Glutamatergic neuron (in vitro differentiated cells): ENCODE results near the gene GNG7. TPM values are rescaled to one million over a fixed set of nuclear protein-coding genes. Genes with fewer than 3 reads are reported as not detected.
"Not testable (repeated sequence)": the region's sequence is repeated elsewhere in the genome, so short reads cannot be mapped to it uniquely, and the experiment has no call there.

Experiments
- DNase-seq: peaks from one replicate; pipeline ENCODE4 v3.0.0; 2022
- H3K27ac Mint-ChIP-seq: one replicate; pipeline ENCODE4 v1.8.0; 2020; ENCODE audit warnings: mild to moderate bottlenecking, mixed read lengths, inconsistent platforms; ENCODE audit not compliant: unreplicated experiment
- H3K27me3 Mint-ChIP-seq: one replicate; pipeline ENCODE4 v1.8.0; 2020; ENCODE audit warnings: mild to moderate bottlenecking, moderate library complexity, mixed read lengths, inconsistent platforms; ENCODE audit not compliant: unreplicated experiment
- H3K36me3 Mint-ChIP-seq: one replicate; pipeline ENCODE4 v1.8.0; 2020; ENCODE audit warnings: mild to moderate bottlenecking, mixed read lengths, inconsistent platforms; ENCODE audit not compliant: unreplicated experiment
- H3K4me1 Mint-ChIP-seq: one replicate; pipeline ENCODE4 v1.8.0; 2020; ENCODE audit warnings: mild to moderate bottlenecking, low read depth, mixed read lengths, inconsistent platforms; ENCODE audit not compliant: unreplicated experiment
- H3K4me3 Mint-ChIP-seq: one replicate; pipeline ENCODE4 v1.8.0; 2020; ENCODE audit warnings: mild to moderate bottlenecking, mixed read lengths, inconsistent platforms; ENCODE audit not compliant: unreplicated experiment
- H3K9me3 Mint-ChIP-seq: one replicate; pipeline ENCODE4 v1.8.0; 2020; ENCODE audit warnings: mild to moderate bottlenecking, moderate library complexity, mixed read lengths, inconsistent platforms; ENCODE audit not compliant: unreplicated experiment
- CTCF ChIP-seq: fragments of 200-600 bp; sonication (generic); IDR thresholded peaks from one replicate; pipeline ENCODE4 v1.5.0; 2021; ENCODE audit not compliant: partially characterized antibody, unreplicated experiment
- total RNA-seq: library from RNA; stranded (reverse); fragmentation: NEBNext Ultra II Directional; extraction: Animal tissue kit (Norgen Biotek cat#: 25700); gene quantifications from one replicate; pipeline ENCODE4 v1.2.1, GENCODE V29; 2021; ENCODE audit not compliant: unreplicated experiment

GNG7 gene
- total RNA-seq, 1 donor from 2014 or later: 8.0 TPM

GRCh38 chr19:2607712-2608601 is 94.5 kb downstream of the GNG7 start:
- DNase-seq: no peak
- Mint-ChIP-seq H3K9me3 (peaks cover 5% of the 10 kb centered on the region), H3K4me3 (no peak overlapping the region), H3K27ac (no peak overlapping the region), H3K27me3 (peaks cover 4% of the 10 kb centered on the region), H3K4me1 (peaks cover 6% of the 10 kb centered on the region), H3K36me3 (no peaks in the 10 kb centered on the region)
- no peak for TF ChIP-seq CTCF

DNA sequence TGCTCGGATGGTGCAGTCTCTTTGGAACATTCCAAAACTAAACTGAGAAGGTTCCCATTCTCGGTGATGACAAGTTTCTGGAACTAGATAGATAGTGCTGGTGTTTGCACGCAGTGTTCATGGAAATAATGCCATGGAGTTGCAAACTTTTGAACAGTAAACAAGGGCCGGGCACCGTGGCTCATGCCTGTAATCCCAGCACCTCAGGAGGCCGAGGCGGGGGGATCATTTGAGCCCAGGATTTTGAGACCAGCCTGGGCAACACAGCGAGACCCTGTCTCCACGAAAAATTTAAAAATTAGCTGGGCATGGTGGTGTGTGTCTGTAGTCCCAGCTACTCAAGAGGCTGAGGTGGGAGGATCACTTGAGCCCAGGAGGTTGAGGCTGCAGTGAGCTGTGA is 95.7 kb downstream of the GNG7 start:
- not testable (repeated sequence) for H3K27ac Mint-ChIP-seq, H3K4me3 Mint-ChIP-seq, H3K4me1 Mint-ChIP-seq, H3K36me3 Mint-ChIP-seq, H3K27me3 Mint-ChIP-seq, H3K9me3 Mint-ChIP-seq, DNase-seq

DNA sequence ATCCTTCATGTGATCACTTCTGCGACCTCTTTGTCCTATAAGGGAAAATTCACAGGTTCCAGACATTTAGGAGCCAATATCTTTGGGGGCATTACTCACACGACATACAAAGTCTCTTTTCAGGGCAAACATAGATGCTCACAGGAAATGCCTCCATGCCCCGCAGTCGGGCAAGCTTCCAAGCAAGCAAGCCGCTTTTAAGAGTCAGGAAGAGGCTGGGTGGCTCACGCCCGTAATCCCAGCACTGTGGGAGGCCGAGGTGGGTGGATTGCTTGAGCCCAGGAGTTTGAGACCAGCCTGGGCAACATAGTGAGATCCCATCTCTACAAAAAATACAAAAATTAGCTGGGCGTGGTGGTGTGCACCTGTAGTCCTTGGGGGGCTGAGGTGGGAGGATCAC is 96.6 kb downstream of the GNG7 start:
- not testable (repeated sequence) for H3K4me3 Mint-ChIP-seq, H3K27me3 Mint-ChIP-seq, H3K27ac Mint-ChIP-seq, H3K9me3 Mint-ChIP-seq, H3K36me3 Mint-ChIP-seq, DNase-seq, H3K4me1 Mint-ChIP-seq

GRCh38 chr19:2604747-2605329 is 97.7 kb downstream of the GNG7 start:
- TF ChIP-seq CTCF: no peak
- DNase-seq: no peak
- H3K4me3 Mint-ChIP-seq: no peak overlapping the region
- H3K27me3 Mint-ChIP-seq: peaks cover 4% of the 10 kb centered on the region
- H3K9me3 Mint-ChIP-seq: peaks cover 6% of the 10 kb centered on the region
- peaks cover 7% of the 10 kb centered on the region for H3K4me1 Mint-ChIP-seq
- no peak overlapping the region for H3K27ac Mint-ChIP-seq
- no peaks in the 10 kb centered on the region for H3K36me3 Mint-ChIP-seq

- DNase-seq: peak; percentile 35
- no peak for TF ChIP-seq CTCF
- peaks cover 2% of the 10 kb centered on the region for H3K27me3 Mint-ChIP-seq
- H3K36me3 Mint-ChIP-seq: no peaks in the 10 kb centered on the region
- H3K9me3 Mint-ChIP-seq: peaks cover 6% of the 10 kb centered on the region
- peak overlapping the region; percentile 30 for H3K4me3 Mint-ChIP-seq
- H3K4me1 Mint-ChIP-seq: peaks cover 7% of the 10 kb centered on the region
- H3K27ac Mint-ChIP-seq: no peak overlapping the region
These were observed 99.2 kb downstream of the GNG7 start for GRCh38 chr19:2603334-2603733.
